SK-N-SH (cell line): ENCODE measurements around the gene ACTR10. TPM values are rescaled to one million over a fixed set of nuclear protein-coding genes. Genes with fewer than 3 reads are reported as not detected.
A peak's percentile ranks its signal among the peaks of the same experiment; 100 is the strongest.

Experiments
- CTCF ChIA-PET: fragments of 300-600, 350-600 bp; formaldehyde crosslinking; extraction: SDS; loops from one replicate; lab custom pipeline; 2021; lab: Yijun Ruan, JAX
- POLR2A ChIA-PET: fragments of 350-600 bp; sonication (Branson Sonifier 250); formaldehyde crosslinking; extraction: SDS; loops from one replicate; lab custom pipeline; 2020; ENCODE audit warnings: antibody characterized with exemption, inconsistent platforms; lab: Yijun Ruan, JAX
- DNase-seq: peaks from one replicate; pipeline ENCODE4 v3.0.0; 2012
- H2AFZ ChIP-seq: fragments of 200-600 bp; sonication (generic); 2 replicates; pipeline ENCODE4 v1.8.1; 2016; ENCODE audit warnings: antibody characterized with exemption, mild to moderate bottlenecking, low read depth
- H3F3A ChIP-seq: fragments of 200-600 bp; sonication (generic); replicated peaks from 2 replicates; pipeline ENCODE3; 2016; ENCODE audit warnings: antibody characterized with exemption, mild to moderate bottlenecking; ENCODE audit not compliant: insufficient read depth
- H3K27ac ChIP-seq, 2 experiments: fragments of 200-500 bp in 1 of 2; fragments of 200-600 bp in 1 of 2; sonication (Bioruptor generic) in 1 of 2; sonication (generic), shearing (Covaris generic) in 1 of 2; 2 replicates each; pipeline versions ENCODE4 v1.5.1 to v1.6.1; 2014 to 2016; ENCODE audit warnings: low read depth in 2 of 2, inconsistent platforms in 1 of 2, low read length in 1 of 2, mild to moderate bottlenecking in 1 of 2, mixed read lengths in 1 of 2
- H3K27me3 ChIP-seq: fragments of 200-600 bp; sonication (generic), shearing (Covaris generic); 2 replicates; pipeline ENCODE4 v1.6.1; 2016; ENCODE audit warnings: mixed run types; ENCODE audit not compliant: insufficient read depth
- H3K36me3 ChIP-seq, 2 experiments: fragments of 200-500 bp in 1 of 2; fragments of 200-600 bp in 1 of 2; sonication (Bioruptor generic) in 1 of 2; sonication (generic) in 1 of 2; replicated peaks in 1 of 2; 2 replicates each; pipeline versions ENCODE3 to v1.5.1; 2014 to 2016; ENCODE audit warnings: low read length in 1 of 2, mild to moderate bottlenecking in 1 of 2; ENCODE audit not compliant: insufficient read depth in 2 of 2, control insufficient read depth in 1 of 2
- H3K4me1 ChIP-seq, 2 experiments: fragments of 200-500 bp in 1 of 2; fragments of 200-600 bp in 1 of 2; sonication (Bioruptor generic) in 1 of 2; sonication (generic), shearing (Covaris generic) in 1 of 2; 2 replicates each; pipeline versions ENCODE4 v1.5.1 to v1.6.1; 2014 to 2016; ENCODE audit warnings: low read depth in 1 of 2, low read length in 1 of 2, mixed run types in 1 of 2; ENCODE audit not compliant: insufficient read depth in 2 of 2, control insufficient read depth in 1 of 2
- H3K4me2 ChIP-seq: fragments of 200-600 bp; sonication (generic), shearing (Covaris generic); 2 replicates; pipeline ENCODE4 v1.6.1; 2017; ENCODE audit warnings: mixed run types
- H3K4me3 ChIP-seq, 2 experiments: fragments of 200-500 bp in 1 of 2; fragments of 200-600 bp in 1 of 2; sonication (Bioruptor generic) in 1 of 2; sonication (generic), shearing (Covaris generic) in 1 of 2; 2 replicates each; pipeline versions ENCODE4 v1.5.1 to v1.8.1; 2014 to 2016; ENCODE audit warnings: low read depth in 2 of 2, inconsistent platforms in 1 of 2, low read length in 1 of 2, mild to moderate bottlenecking in 1 of 2, mixed read lengths in 1 of 2, moderate library complexity in 1 of 2
- H3K79me2 ChIP-seq: fragments of 200-600 bp; sonication (generic); 2 replicates; pipeline ENCODE4 v1.8.1; 2017; ENCODE audit warnings: mild to moderate bottlenecking; ENCODE audit not compliant: insufficient read depth
- H3K9ac ChIP-seq: fragments of 200-600 bp; sonication (generic); 2 replicates; pipeline ENCODE4 v1.6.1; 2017; ENCODE audit warnings: mixed run types
- H3K9me2 ChIP-seq: fragments of 200-600 bp; sonication (generic); 2 replicates; pipeline ENCODE4 v1.6.1; 2017; ENCODE audit warnings: mixed run types
- H3K9me3 ChIP-seq: fragments of 200-600 bp; sonication (generic); 2 replicates; pipeline ENCODE4 v1.6.1; 2017; ENCODE audit warnings: mixed run types, mild to moderate bottlenecking, moderate library complexity
- H4K20me1 ChIP-seq: fragments of 200-600 bp; sonication (generic); 2 replicates; pipeline ENCODE4 v1.6.1; 2017; ENCODE audit warnings: mild to moderate bottlenecking, mixed run types; ENCODE audit not compliant: insufficient read depth
- CHD2 ChIP-seq: fragments of 150-350 bp; IDR thresholded peaks from 2 replicates; pipeline ENCODE4 v1.6.1; 2018; ENCODE audit warnings: low read length; ENCODE audit not compliant: partially characterized antibody
- ELF1 ChIP-seq: IDR thresholded peaks from 2 replicates; pipeline ENCODE4 v1.4.0; 2012
- EP300 ChIP-seq, 2 experiments: IDR thresholded peaks; 2 replicates each; pipeline versions ENCODE4 v1.4.0 to v1.6.1; 2012; ENCODE audit warnings: borderline replicate concordance in 1 of 2, low read depth in 1 of 2, low read length in 1 of 2
- EZH2phosphoT487 ChIP-seq: fragments of 200-600 bp; sonication (generic); IDR thresholded peaks from 2 replicates; pipeline ENCODE4 v1.6.1; 2017; ENCODE audit warnings: low read depth, mixed run types, mild to moderate bottlenecking, antibody characterized with exemption, moderate library complexity, borderline replicate concordance
- FOSL2 ChIP-seq: IDR thresholded peaks from 2 replicates; pipeline ENCODE4 v1.4.0; 2012; ENCODE audit warnings: low read depth, mild to moderate bottlenecking, moderate library complexity, borderline replicate concordance
- FOXJ3 ChIP-seq: sonication (generic); formaldehyde crosslinking; IDR thresholded peaks from 2 replicates; pipeline ENCODE4 v1.5.1; 2020; ENCODE audit warnings: mild to moderate bottlenecking, missing genetic modification reagents
- FOXM1 ChIP-seq: IDR thresholded peaks from 2 replicates; pipeline ENCODE4 v1.4.0; 2012; ENCODE audit warnings: low read depth, mild to moderate bottlenecking
- MXI1 ChIP-seq: IDR thresholded peaks from 2 replicates; pipeline ENCODE4 v1.6.1; 2012; ENCODE audit warnings: mild to moderate bottlenecking, low read depth, low read length, improper control_type of control experiment
- NFIC ChIP-seq: IDR thresholded peaks from 2 replicates; pipeline ENCODE4 v1.4.0; 2012; ENCODE audit warnings: borderline replicate concordance
- NRF1 ChIP-seq: IDR thresholded peaks from 2 replicates; pipeline ENCODE4 v1.6.1; 2012; ENCODE audit warnings: low read depth, mild to moderate bottlenecking, low read length
- PBX3 ChIP-seq: IDR thresholded peaks from 2 replicates; pipeline ENCODE4; 2012
- POLR2AphosphoS5 ChIP-seq: IDR thresholded peaks from 2 replicates; pipeline ENCODE4 v1.6.1; 2012; ENCODE audit warnings: low read depth, low read length
- RAD21 ChIP-seq: IDR thresholded peaks from 2 replicates; pipeline ENCODE4 v1.6.1; 2012; ENCODE audit warnings: mild to moderate bottlenecking, low read length
- REST ChIP-seq: IDR thresholded peaks from 2 replicates; pipeline ENCODE4 v1.6.1; 2012; ENCODE audit warnings: mild to moderate bottlenecking, low read depth, low read length, moderate library complexity
- RFX5 ChIP-seq: IDR thresholded peaks from 2 replicates; pipeline ENCODE4 v1.6.1; 2012; ENCODE audit warnings: mild to moderate bottlenecking, improper control_type of control experiment, low read length
- RXRA ChIP-seq: IDR thresholded peaks from 2 replicates; pipeline ENCODE4 v1.4.0; 2012; ENCODE audit warnings: low read depth, mild to moderate bottlenecking, borderline replicate concordance
- SIN3A ChIP-seq: IDR thresholded peaks from 2 replicates; pipeline ENCODE4 v1.6.1; 2012; ENCODE audit warnings: low read depth, mild to moderate bottlenecking, low read length, moderate library complexity, borderline replicate concordance
- SMC3 ChIP-seq: IDR thresholded peaks from 2 replicates; pipeline ENCODE4 v1.6.1; 2012; ENCODE audit warnings: low read depth, low read length, improper control_type of control experiment
- TEAD4 ChIP-seq: IDR thresholded peaks from 2 replicates; pipeline ENCODE4 v1.4.0; 2012; ENCODE audit warnings: mild to moderate bottlenecking, borderline replicate concordance; ENCODE audit not compliant: insufficient read depth
- YY1 ChIP-seq: IDR thresholded peaks from 2 replicates; pipeline ENCODE4 v1.4.0; 2012; ENCODE audit warnings: low read depth, mild to moderate bottlenecking
- WGBS: methylation state at CpG from one replicate; pipeline ENCODE4 v1.1.6; 2017; ENCODE audit warnings: low lambda C conversion rate; 5-methylcytosine and 5-hydroxymethylcytosine counted together
- polyA plus RNA-seq, 3 experiments: library from polyadenylated mRNA; depleted of rRNA; stranded (reverse); fragments of >200 nt; gene quantifications; 2 replicates each; pipeline ENCODE4 v1.2.3, GENCODE V29; 2012
- TF ChIP-seq, protein P1 (sequence below): IDR thresholded peaks from 2 replicates; pipeline ENCODE4 v1.4.0; 2012; ENCODE audit warnings: low read depth, borderline replicate concordance
- TF ChIP-seq, protein P2 (sequence below): IDR thresholded peaks from 2 replicates; pipeline ENCODE4 v1.4.0; 2012; ENCODE audit warnings: low read depth, borderline replicate concordance
- TF ChIP-seq, protein P3 (sequence below): fragments of 200-600 bp; sonication (generic); IDR thresholded peaks from 2 replicates; pipeline ENCODE4 v1.6.1; 2017; ENCODE audit warnings: antibody characterized with exemption, mild to moderate bottlenecking, moderate library complexity

ACTR10 gene
- polyA plus RNA-seq, 1 of the 3 experiments (the other 2 are of a cell fraction): 32.9 TPM

DNA sequence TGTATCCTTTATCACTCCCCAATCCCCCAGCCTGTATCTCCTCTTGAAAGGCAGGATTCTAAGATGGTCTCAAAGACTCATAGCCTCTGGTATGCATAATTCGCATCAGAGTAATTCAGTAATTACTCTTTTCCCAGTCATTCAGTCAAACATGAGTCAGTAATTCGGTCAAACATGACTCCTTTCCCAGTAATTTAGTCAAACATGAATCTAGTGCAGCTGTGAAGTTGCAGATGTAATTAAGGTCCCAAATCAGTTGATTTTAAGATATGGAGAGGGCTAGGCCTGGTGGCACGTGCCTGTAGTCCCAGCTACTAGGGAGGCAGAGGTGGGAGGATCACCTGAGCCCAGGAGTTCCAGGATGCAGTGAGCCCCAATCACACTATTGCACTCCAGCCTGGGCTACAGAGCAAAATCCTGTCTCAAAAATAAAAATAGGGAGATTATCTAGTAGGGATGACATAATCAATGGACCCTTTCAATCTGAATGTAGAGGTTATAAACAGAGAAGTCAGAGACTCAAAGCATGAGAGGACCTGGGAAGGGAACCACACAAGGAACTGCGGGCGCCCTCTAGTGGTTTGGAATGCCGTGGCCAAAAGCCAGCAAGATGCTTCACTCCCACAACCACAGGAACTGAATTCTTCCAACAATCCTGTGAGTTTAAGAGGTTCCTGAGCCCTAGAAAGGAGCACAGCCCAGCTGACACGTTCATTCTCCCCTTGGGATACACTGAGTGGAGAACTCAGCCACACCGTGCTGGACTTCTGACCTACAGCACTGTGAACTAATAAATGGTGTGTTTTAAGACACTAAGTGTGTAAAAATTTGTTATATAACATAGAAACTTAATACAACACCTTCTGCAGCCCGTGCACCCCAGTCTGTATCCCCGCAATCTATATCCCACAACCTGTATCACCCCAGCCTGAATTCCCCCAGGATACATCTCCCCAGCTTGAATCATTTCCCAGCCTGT, 33.7 kb upstream of the ACTR10 start:
- Histone ChIP-seq H3K9me3 (no peaks in the 10 kb centered on the region), H4K20me1 (no peaks in the 10 kb centered on the region), H3K4me2 (no peak overlapping the region), H3K4me1 (peaks cover 3 to 4% of the 10 kb centered on the region in 2 experiments; a peak in 1 of 4 replicates), H3K27ac (no peak overlapping the region), H3F3A (no peaks in the 10 kb centered on the region), H3K9me2 (no peaks in the 10 kb centered on the region), H3K4me3 (no peak overlapping the region; a peak in 1 of 4 replicates), H2AFZ (peak overlapping the region; percentile 30; the same call in 1 of the 2 replicates), H3K79me2 (no peaks in the 10 kb centered on the region), H3K27me3 (no peaks in the 10 kb centered on the region), H3K36me3 (no peaks in the 10 kb centered on the region), H3K9ac (no peak overlapping the region)
- ChIA-PET POLR2A (no interaction called here), CTCF (interaction anchor here (0.6 to 3.5 kb wide), 12 partner anchors 9 to 1138 kb away, joined by 3 to 20 read pairs (median 6); partner anchors contain the start of gene ARMH4)
- WGBS: 6% methylated on average over 10 of the region's 10 CpGs
- DNase-seq: peak; percentile 67
- no peak for TF ChIP-seq CHD2
- TF ChIP-seq, protein P1, sequence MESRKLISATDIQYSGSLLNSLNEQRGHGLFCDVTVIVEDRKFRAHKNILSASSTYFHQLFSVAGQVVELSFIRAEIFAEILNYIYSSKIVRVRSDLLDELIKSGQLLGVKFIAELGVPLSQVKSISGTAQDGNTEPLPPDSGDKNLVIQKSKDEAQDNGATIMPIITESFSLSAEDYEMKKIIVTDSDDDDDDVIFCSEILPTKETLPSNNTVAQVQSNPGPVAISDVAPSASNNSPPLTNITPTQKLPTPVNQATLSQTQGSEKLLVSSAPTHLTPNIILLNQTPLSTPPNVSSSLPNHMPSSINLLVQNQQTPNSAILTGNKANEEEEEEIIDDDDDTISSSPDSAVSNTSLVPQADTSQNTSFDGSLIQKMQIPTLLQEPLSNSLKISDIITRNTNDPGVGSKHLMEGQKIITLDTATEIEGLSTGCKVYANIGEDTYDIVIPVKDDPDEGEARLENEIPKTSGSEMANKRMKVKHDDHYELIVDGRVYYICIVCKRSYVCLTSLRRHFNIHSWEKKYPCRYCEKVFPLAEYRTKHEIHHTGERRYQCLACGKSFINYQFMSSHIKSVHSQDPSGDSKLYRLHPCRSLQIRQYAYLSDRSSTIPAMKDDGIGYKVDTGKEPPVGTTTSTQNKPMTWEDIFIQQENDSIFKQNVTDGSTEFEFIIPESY: no peak
- no peak for TF ChIP-seq MXI1
- TF ChIP-seq RFX5: no peak
- TF ChIP-seq RXRA: no peak
- no peak for TF ChIP-seq REST
- TF ChIP-seq NFIC: peak; percentile 62
- TF ChIP-seq ELF1: no peak
- TF ChIP-seq PBX3: no peak
- peak; percentile 71 for TF ChIP-seq SMC3
- no peak for TF ChIP-seq FOXJ3 (CRISPR knock-in tag)
- no peak for TF ChIP-seq FOXM1
- TF ChIP-seq, protein P2, sequence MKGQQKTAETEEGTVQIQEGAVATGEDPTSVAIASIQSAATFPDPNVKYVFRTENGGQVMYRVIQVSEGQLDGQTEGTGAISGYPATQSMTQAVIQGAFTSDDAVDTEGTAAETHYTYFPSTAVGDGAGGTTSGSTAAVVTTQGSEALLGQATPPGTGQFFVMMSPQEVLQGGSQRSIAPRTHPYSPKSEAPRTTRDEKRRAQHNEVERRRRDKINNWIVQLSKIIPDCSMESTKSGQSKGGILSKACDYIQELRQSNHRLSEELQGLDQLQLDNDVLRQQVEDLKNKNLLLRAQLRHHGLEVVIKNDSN: no peak
- TF ChIP-seq POLR2AphosphoS5: no peak
- peak; percentile 69 for TF ChIP-seq RAD21
- no peak for TF ChIP-seq FOSL2
- TF ChIP-seq, protein P3, sequence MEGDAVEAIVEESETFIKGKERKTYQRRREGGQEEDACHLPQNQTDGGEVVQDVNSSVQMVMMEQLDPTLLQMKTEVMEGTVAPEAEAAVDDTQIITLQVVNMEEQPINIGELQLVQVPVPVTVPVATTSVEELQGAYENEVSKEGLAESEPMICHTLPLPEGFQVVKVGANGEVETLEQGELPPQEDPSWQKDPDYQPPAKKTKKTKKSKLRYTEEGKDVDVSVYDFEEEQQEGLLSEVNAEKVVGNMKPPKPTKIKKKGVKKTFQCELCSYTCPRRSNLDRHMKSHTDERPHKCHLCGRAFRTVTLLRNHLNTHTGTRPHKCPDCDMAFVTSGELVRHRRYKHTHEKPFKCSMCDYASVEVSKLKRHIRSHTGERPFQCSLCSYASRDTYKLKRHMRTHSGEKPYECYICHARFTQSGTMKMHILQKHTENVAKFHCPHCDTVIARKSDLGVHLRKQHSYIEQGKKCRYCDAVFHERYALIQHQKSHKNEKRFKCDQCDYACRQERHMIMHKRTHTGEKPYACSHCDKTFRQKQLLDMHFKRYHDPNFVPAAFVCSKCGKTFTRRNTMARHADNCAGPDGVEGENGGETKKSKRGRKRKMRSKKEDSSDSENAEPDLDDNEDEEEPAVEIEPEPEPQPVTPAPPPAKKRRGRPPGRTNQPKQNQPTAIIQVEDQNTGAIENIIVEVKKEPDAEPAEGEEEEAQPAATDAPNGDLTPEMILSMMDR: peak; percentile 92
- no peak for TF ChIP-seq SIN3A
- no peak for TF ChIP-seq NRF1
- no peak for TF ChIP-seq YY1
- no peak for TF ChIP-seq EZH2phosphoT487
- TF ChIP-seq EP300 (IDR thresholded peaks at IDR 0.05; ENCODE audit: borderline replicate concordance in 1 of 2, low read depth in 1 of 2, low read length in 1 of 2): no peak
- no peak for TF ChIP-seq TEAD4
